COLO829 (cell line): ENCODE results near the gene SNTN.
"Not testable (repeated sequence)": the region's sequence is repeated elsewhere in the genome, so short reads cannot be mapped to it uniquely, and the experiment has no call there.

Experiments
- DNase-seq: peaks from one replicate; pipeline ENCODE4 v3.0.0; 2012; ENCODE audit warnings: low spot score

Gene SNTN

GRCh38 chr3:63652066-63652725, at the start of gene SNTN:
TSS of gene SNTN (plus strand) at chr3:63652675. CDS start at chr3:63652688, 13 bp downstream.
- no peak for DNase-seq

- peak; percentile 48 for DNase-seq
Observed at GRCh38 chr3:63607716-63608115, 44.8 kb upstream of the SNTN start.

- DNase-seq, result no peak
Observed at GRCh38 chr3:63609408-63609807, 43.1 kb upstream of the SNTN start.

- DNase-seq, result no peak
Observed at GRCh38 chr3:63609834-63610233, 42.6 kb upstream of the SNTN start.

GRCh38 chr3:63611382-63611781, 41.1 kb upstream of the SNTN start:
- DNase-seq, result no peak

GRCh38 chr3:63613561-63613960, 38.9 kb upstream of the SNTN start:
- no peak for DNase-seq

GRCh38 chr3:63617391-63617790, 35.1 kb upstream of the SNTN start:
- no peak for DNase-seq

- DNase-seq, result peak; percentile 84
Observed at GRCh38 chr3:63624941-63625560, 27.4 kb upstream of the SNTN start.

- DNase-seq, result no peak
Observed at GRCh38 chr3:63631670-63632069, 20.8 kb upstream of the SNTN start.

GRCh38 chr3:63635186-63635585, 17.3 kb upstream of the SNTN start:
- DNase-seq, result no peak

GRCh38 chr3:63639806-63640205, 12.7 kb upstream of the SNTN start:
- no peak for DNase-seq

GRCh38 chr3:63642488-63642887, 10.0 kb upstream of the SNTN start:
- no peak for DNase-seq

GRCh38 chr3:63644212-63644797, 8.2 kb upstream of the SNTN start:
- no peak for DNase-seq

- DNase-seq, result not testable (repeated sequence)
Observed at GRCh38 chr3:63644928-63645781, 7.3 kb upstream of the SNTN start.

GRCh38 chr3:63654211-63654610, 1.7 kb downstream of the SNTN start:
- DNase-seq, result no peak

GRCh38 chr3:63654931-63655330, 2.5 kb downstream of the SNTN start:
- DNase-seq, result no peak

- DNase-seq, result no peak
Observed at GRCh38 chr3:63655519-63655918, 3.0 kb downstream of the SNTN start.

- DNase-seq, result no peak
Observed at GRCh38 chr3:63656786-63657185, 4.3 kb downstream of the SNTN start.

- no peak for DNase-seq
Observed at GRCh38 chr3:63661242-63661641, 8.8 kb downstream of the SNTN start.

GRCh38 chr3:63662011-63662410, 9.5 kb downstream of the SNTN start:
- DNase-seq, result no peak

- DNase-seq, result no peak
Observed at GRCh38 chr3:63662500-63662899, 10.0 kb downstream of the SNTN start.

- DNase-seq, result no peak
Observed at GRCh38 chr3:63670544-63670943, 18.1 kb downstream of the SNTN start.

GRCh38 chr3:63673111-63673510, 20.6 kb downstream of the SNTN start:
- DNase-seq, result no peak
